Stimulated activated CD8-positive, alpha-beta memory T cell treated with anti-CD3 and anti-CD28 coated beads, Interleukin-12 subunit alpha, Interleukin-12 subunit beta, amount 100 ng/mL, for 24 hours (primary cell): ENCODE results near the gene METTL24.

ENCODE experiments used
- DNase-seq: peaks from one replicate; pipeline ENCODE4 v3.0.0-alpha.2; 2020; ENCODE audit errors: extremely low read depth

Gene METTL24

DNA sequence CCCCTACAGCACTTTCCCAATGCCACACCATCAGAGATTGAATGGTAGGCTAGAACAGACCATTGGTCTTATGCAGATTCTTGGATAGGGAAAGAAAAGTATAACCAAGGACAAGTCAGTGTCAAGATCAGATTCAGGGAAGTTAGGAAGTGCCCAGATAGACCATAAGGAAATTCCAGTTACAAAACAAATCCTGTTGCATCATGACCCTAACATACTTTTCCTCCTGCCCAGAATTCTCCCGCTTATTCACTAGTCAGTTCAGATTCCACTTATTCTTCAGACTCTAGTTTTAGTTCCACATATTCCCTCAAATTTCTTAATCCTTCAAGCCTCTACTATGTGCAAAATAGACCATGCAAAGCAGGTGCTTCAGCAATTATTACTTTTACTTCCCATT is 20.7 kb downstream of the METTL24 start:
- no peak for DNase-seq

DNA sequence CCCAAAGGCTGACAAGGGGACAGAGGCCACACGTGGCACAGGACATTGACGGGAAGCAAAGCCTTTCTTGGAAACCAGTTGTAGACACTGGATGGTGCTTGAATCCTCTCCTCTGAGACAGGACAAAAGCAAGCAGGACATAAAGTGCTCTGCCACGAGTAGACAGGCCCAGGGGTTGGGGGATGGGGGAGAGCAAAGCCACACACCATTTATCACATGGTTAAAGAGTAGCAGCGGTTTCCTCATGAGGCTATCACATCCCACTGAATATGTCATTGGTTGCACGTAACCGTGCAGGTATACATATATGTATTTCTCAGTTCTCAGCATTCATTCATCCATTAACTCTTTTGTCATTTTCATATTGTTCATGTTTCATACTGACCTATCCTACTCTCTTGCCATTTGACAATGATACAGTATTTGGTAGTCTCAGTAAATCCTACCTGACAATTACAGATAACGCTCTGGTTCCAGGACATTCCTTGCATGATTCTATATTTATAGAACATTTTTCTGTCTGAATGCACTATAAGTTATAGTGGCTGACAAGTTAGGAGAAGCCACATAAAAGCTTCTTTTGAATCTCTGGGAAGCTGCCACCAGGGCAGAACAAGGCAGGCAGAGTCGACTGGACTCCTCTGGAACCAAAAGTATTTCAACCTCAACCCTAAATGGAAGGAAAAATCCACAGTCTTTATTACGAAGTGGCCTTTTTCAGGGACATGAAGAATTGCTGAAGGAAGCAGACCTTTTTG is 23.5 kb downstream of the METTL24 start:
- no peak for DNase-seq

DNA sequence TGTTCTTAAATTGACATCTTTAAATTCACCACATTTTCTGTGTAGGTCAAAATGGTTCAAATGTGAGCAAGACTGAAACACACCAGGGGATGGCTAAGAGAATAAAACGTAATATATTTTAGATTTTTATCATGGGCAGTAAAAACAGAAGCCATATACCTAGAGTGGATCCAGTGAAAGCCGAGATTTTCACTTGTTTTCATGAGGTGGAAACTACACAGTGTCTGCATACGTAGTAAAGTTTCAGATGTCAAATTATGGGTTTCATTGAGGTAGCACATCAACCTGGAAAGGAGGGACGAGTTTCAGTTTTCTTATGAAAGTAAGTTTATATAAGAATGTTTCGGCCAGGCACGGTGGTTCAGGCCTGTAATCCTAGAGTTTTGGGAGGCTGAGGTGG is 25.9 kb downstream of the METTL24 start:
- no peak for DNase-seq

DNA sequence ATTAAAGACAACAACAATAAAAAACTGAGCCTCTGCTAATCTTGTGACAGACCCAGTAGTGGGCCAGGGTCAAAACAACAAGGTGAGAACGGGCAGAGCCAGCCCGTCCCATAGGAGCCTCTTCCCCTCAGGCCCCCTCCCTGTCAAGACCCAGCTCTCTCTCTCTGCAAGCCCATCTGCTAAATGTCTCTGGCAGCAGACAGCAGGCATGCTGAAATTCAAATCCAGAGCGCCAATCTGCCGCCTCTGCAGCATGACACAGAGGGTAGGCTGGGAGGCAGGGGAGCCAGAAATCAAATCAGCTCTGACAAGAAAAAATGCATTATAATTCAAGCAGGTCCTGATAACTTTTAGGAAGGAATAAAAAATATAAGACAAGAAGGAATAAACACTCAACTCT is 26.3 kb downstream of the METTL24 start:
- DNase-seq = no peak

DNA sequence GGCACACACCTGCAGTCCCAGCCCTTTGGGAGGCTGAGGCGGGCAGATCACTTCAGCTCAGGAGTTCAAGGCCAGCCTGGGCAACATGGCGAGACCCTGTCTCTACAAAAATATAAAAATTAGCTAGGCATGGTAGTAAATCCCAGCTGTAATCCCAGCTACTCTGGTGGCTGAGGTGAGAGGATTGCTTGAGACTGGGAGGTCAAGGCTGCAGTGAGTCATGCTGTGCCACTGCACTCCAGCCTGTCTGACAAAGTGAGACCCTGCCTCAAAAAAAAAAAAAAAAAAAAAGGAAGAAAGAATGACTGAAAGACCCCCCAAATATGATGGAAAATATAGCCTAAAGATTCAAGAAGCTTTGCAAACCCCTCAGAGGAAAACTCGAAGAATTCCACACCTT is 26.8 kb downstream of the METTL24 start:
- DNase-seq = no peak

DNA sequence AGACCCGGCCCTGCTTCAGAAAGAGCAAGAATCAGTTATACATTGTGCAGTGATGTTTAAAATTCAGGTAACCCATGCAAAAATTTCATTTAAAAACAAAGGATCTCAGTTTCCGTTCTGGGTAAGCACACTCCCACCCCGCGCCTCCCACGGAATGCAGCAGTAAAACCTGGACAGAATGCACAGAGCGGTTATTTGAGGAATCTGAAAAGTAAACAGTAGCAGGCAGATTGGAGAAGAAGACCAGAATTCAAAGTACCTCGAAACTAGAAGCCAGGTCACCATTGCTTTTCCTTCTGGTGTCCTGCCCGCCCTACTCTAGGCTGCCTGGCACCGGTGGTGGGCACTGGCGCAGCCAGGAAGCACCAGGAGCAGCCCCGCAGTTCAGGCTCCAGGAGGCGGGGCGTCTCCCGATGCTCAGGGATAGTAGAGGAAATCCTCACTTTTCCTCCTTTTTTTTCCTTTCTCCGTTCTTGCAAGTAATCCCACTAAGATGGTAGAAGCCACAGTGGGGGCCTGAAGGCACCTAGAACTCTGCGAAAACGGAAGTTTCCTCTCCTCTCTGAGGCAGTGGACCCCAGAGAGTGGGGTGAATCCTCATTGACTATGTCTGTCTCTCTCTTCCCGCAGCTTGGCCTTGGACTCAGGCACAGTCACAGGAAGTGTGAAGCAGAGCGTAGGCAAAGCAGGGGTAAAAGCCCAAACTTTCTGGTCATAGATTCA is 28.3 kb downstream of the METTL24 start:
- DNase-seq = no peak

DNA sequence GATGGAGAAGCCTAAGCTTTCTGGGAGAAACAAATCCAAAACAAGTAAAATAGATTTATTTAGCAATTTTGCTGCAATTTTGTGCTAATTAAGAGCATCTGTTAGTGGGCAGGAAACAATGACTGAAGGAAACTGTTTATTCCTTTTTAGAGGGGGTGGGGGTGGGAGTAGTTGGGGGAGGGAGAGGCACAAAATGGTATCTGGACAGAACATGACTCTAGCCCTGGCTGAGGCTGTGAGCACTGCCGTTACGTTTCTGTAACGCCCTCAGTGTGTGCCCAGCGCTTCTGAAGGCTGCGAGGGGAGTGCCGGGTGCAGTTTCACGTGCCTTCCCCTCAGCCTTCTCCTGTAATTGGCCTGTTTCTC is 28.8 kb downstream of the METTL24 start:
- no peak for DNase-seq

DNA sequence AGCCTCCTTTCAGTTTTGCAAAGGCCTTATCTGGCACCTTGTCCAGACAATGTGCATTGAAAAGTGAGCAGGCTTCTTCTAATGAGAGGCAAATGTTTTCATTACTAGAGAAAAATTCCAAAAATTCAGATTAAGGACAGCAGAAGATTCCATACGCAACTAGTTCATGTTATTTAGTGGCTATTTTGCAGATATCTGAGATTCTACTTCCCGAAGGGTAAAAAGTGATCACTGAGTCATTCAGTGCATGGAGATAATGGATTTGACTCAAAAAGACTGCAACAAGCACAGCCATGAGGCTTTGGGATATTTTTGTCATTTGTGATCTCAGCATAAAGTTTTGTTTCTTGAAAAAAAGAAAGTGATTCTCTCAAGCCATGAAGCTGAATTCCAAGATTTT is 29.9 kb downstream of the METTL24 start:
- DNase-seq = no peak

DNA sequence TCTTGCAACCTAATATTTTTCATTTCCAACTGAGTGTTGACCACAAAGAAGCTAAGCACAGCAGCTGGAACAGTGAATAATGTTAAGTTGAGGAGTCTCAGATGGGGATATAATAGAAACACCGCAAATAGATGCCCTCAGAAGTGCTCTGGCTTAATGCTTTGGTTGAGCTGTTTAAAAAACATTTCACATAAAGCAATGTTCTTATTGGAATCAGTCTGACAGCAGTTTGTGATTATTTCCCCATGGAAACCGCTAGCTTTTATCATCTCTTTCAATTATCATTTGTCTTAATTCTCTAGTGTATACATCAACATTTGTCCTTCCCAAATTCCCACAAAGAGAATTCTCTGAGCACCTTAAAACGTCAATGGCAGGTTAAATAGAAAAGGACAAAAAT is 30.8 kb downstream of the METTL24 start:
- DNase-seq = no peak

DNA sequence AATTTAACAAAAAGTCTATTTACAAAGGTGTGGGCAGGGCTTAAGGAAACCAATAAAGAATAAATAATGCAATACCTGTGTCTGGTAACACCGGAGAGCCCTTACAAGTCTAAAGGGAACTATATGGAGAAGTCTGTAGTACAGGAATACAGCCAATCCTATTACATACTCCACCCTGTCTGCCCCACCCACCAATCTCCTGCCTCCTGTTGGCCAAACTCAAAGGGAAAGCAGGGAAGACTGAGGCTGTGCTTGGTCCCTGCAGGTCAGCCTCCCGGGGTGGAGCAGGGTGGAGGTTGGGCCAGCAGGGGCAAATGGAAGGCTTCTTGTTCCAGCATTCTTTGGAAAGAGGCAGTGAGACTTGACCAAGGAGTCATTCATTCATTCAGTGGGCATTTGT is 31.5 kb downstream of the METTL24 start:
- DNase-seq = no peak

DNA sequence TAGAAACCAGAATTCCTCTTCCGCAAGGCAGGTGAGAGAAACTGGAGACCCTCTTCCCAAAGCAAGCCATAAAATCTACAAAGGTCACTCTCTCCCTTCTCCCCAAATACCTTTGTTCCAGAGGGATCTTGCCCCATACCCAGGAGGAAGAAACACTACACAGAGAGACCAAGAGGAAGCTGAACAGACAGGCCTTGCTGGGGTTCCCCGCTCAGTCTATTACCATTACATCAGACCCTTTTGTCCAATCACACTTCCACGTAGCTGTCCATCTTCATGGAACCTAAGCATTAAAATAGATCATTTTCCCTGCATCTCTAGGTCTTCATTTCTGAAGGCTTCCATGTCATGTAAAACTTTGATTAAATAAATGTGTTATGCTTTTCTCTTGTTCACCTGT is 32.1 kb downstream of the METTL24 start:
- no peak for DNase-seq

DNA sequence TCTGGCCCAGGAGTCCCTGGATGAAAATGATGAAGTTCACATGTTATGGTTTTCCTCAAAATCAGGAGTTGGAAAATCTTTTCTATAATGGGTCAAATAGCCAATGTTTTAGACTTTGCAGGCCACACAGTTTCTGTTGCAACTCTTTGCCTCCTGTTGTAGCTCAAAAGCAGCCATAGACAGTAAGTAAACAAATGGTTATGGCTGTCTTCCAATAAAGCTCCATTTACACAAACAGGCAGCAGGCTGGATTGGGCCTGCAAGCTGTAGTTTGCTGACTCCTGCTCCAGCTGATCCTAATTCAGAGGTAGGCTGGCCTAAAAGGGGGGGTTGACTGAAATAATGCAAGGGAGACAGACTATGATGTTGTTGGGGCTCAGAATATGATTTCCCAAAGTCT is 33.0 kb downstream of the METTL24 start:
- DNase-seq = no peak

DNA sequence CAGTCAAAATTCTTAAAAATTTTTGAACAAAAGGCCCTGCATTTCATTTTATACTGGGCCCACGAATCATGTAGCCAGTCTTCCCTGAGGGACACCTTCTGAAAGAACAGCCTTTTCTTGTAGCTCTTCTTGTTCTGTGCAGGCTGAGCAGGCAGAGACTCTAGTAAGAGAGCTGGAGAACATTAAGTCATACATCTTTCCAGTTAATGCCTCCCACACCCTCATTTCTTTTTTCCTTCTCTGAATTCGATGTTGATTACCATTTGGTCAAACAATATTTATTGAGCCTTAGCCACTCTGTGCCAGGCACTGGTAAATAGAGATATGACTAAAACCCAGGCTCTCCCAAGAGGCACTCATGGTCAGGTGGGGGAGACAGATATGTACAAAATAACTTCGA is 33.6 kb downstream of the METTL24 start:
- no peak for DNase-seq

DNA sequence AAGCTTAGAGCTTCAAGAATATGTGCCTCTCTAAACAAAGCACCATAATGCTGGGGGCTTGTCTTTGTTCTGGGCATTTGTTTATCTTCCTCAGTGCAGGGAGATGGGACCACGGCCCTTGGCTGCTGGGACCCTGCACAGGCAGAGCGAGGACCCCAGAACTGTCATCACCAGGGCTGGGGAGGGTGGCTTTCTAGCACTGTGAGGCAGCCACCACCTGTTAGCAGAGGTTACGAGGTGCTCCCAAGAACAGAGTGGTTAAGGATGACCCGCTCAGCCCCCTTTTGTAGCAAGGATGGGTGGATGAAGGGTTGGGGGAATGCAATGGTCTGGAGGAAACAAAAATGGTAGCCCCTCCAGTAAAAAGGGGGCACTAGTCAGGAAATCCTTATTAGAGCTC is 34.9 kb downstream of the METTL24 start:
- no peak for DNase-seq

DNA sequence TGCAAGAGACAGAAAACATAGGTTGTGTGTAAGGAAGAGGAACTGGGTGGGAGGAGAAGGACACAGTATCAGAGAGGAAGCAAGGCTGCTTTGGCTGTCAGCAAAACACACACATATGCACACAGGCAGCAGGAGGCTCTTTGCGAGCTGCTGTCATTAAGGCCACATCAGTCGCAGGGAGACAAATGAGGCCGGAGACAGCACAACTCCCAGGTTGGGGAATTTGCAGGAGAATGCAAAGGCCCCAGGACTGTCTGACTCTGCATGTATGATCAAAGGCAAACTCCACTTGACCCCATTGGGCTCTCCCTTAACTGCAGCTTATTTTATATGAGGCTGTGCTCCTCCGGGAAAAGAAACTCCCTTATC is 35.3 kb downstream of the METTL24 start:
- DNase-seq = no peak

DNA sequence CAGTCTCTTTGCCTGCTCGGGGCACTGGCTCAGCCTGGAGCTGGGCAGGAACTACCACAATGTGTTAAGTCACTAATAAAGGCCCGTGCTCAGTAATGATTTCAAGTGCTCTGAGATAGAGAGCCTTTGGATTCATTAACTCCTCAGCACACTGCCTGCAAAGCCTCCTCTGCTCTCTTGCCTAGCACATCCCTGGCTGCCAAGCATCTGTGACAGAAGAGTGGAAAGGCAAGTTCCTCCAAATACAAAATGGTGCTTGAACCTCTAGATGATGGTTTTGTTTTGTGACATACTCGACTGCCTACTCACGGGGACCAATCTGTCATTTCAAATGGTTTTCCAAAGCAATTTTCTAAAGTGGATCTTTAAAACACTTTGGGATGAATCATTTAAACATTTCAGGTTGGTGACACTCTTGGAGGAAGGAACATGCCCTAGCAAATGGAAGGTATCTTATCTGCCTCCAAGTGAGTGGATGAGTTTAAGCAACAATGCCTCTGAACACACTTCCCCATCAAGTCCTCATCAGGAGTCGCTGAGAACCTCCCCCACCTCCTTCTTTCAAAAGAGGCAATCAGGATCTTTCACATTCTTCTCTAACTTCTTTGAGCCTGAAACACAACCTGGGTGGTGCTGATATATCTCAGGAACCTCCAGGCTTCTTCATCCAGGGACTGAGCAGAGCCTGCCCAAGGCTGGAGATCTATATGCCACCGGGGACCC is 35.8 kb downstream of the METTL24 start:
- DNase-seq = no peak

DNA sequence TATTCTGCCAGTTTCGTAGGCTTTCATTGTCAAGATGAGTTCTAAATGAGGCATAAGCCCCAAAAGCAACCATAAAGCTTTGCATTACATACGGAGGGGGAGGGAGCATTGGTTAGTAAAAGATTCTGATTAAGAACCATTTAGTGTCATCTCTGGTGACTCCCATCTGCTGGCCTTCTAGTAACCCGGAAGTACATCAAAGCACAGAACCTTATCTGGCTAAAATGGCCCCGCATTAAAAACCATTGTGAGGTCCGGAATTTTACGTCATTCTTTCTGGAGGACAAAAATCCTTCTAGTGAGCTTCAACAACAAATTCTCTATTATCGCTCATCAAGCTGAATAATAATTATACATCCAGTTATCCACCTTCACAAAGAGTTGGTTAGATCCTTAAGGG is 37.8 kb downstream of the METTL24 start:
- no peak for DNase-seq

DNA sequence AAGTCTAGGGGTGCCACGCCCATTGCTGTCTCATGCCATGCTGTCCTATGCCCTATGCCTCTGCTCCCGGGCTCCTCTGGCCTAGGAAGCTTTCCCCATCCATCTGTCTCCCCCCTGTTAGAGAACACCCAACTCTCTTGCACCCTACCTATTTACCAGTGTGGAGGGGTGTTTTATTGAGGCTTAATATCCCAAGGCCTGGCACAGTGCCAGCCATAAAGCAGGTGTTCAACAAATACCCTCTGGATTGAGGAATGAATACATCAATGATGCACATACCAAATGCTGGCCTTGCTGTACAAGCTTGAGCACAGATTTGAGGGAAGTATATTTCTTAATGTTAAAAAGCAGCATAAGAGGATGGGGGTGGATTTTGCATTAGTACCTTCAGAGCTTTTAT is 38.3 kb downstream of the METTL24 start:
- no peak for DNase-seq

DNA sequence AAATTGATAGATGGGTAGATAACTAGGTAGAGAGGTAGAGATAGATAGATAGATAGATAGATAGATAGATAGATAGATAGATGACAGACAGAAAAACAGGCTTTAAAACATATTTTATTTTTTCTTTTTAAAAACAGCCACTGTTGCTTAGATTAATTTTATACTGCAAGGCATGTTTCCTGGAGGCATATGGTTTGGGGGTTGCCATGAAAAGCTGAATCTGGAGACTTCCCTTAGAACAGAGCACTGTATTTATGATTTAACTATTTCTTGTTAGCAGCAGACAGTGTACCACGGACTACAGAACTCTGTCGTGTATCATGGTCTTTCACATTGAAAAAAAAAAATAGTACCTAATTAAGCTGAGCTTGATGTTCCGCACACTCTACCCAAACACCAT is 38.8 kb downstream of the METTL24 start:
- no peak for DNase-seq

DNA sequence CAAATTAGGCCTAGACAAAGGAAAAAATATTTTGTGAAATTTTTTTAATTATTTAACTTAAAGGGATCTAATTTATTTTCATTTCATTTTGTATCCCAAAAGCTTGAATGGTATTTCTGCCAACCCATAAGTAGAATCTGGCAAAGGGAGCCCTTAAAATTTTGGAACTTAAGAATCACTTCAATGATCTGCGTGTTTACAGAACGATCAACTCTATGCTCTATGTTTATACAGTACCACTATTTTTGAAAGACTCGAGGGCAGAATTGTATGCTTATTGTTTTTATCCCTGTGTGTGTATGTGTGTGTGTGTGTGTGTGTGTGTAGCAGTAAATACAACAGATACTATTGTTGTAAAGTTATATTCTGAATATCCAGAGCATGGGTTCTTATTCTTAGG is 39.2 kb downstream of the METTL24 start:
- no peak for DNase-seq

DNA sequence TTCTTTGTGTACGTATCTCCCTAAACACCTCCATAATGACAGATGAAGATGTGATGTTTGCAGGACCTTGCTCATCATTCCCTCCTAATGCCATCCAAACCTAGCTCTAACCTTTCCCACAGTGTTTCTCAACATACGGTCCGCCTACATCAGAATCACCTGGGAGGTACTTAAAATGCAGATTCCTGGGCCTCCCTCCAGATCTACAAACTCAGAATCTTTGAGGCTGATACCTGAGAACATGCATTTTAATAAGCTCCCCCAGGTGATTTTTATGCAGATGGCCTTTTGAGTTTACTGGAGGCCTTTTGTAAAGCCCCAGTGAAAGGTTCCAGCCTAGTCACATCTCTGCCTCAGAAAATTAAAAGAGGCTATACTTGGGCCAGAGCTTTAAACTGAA is 40.5 kb downstream of the METTL24 start:
- DNase-seq = no peak

DNA sequence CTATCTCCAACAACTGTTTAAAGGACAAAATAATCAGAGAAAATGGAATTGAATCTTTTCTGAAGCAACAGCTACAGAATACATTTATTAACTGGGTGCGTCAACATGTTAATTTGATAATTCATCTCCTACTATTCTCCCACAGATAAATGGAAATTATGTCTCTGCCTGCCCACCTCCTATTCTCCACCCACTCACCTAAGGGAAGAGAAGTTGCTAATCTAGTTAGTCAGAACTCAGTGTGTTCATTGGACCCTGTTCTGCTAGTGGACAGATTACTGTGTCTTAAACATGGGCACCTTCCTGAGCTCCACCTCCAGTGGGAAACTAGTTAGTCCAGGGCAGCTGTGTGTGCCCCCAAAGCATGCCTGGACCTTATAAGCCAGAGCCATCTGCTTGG is 41.0 kb downstream of the METTL24 start:
- DNase-seq = no peak

DNA sequence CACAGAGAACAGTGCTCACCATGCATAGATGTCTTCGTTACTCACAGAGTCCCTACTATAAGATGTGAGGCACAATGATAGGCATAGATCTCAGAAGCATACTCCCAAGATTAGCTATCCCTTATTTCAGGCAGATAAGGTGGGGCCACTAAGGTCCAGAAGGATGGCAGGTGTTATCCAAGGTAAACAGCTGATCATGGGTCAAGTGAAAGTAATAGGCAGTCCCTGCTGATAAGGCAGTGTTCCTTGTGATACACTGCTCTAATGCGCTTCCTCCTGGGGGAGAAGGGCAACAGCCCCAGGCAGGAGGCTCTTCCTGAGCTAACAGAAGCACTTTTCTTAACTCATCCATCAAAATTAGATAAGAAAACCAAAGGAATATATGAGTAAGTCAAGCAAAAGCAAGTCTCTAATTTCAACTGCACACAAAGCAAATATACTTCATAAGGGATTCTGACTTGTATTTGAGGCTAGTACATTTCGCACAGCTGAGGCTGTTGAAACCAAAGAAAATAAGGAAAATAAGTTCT is 42.2 kb downstream of the METTL24 start:
- no peak for DNase-seq
